GM18861 (cell line): Measurements from ENCODE around the gene MYCBPAP.

Experiments used
- ATAC-seq: cut with Tn5 transposase; IDR thresholded peaks from one replicate; pipeline ENCODE4 v1.9.1; 2021; ENCODE audit not compliant: unreplicated experiment

Gene MYCBPAP

DNA sequence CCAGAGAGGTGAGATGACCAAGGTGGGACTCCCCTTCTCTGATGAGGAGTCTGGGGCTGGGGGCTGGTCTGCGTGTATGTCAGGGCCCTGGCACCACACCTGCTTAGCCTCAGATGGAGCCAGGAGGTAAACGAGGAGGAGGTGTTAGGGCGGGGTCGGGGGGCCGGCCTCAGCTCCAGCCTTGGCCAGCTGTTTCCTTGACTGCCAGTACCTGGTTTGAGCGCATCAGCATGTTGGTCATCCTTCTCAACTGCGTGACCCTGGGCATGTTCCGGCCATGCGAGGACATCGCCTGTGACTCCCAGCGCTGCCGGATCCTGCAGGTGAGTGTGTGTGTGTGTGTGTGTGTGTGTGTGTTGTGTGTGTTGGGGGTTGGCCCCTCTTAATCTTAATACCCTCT lies 60.4 kb downstream of the MYCBPAP start:
- ATAC-seq: no peak

DNA sequence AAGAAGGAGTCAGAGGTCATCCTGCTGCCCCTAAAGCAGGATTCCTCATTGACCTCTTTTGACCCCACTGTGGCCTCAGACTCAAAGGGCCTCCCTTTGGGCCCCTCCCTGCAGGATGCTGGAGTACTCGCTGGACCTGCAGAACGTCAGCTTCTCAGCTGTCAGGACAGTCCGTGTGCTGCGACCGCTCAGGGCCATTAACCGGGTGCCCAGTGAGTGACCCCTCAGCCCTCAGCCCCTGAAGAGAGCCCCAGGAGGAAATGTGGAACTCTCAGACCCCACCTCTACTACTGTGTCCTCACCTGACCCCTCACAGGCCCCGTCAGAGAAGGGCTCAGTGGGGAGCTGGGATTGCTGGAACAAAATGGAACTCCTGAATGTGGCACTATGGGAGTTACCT lies 61.4 kb downstream of the MYCBPAP start:
- no peak for ATAC-seq

DNA sequence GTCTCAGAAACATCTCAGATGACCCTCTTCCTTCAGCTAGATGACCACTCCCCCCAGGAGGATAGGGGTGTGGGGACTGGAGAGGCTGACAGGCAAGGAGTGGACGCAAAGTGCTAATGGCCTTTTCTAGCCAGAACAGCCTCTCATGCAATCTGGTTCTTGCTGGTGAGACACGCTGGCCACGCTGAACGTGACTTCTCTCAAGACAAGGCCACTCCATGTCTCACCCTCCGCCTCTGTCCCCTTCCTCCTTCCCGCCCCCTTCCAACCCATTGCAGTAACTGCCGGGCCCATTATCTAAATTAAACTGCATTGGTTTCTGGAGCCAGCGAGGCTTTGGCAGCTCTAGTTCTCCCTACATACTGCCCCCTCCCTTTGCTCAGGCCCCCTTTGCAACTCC lies 61.8 kb downstream of the MYCBPAP start:
- no peak for ATAC-seq

DNA sequence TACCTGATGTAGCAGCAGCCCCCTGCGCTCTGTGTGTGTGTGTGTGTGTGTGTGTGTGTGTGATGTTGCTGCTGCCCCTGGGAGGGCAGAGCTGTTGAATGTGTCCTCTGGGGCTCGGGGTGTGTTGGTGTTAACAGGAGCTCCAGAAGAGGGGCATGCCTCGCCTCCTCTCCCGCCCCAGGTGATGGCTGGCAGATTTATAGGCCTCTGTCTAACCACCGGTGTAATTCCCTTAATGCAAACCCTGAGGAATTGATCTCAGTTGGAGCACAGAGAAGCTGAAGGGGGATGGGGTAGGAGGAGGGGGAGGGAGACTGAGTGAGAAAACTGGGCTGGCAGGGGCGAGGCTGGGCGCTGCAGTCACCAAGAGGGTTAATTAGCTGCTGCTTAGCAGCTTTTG lies 62.3 kb downstream of the MYCBPAP start:
- no peak for ATAC-seq

DNA sequence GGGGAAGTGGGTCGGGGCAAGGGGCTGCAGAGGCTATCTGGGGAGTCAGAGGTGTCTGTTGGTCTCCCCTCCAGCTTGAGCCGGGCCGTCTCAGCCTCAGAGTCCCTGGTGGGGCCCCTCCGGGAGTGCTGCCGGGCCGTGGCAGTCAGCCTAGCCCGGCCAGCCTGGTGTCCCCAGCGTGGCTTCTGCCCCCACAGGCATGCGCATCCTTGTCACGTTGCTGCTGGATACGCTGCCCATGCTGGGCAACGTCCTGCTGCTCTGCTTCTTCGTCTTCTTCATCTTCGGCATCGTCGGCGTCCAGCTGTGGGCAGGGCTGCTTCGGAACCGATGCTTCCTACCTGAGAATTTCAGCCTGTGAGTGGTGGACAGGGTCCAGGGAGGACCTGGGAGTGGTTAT lies 63.4 kb downstream of the MYCBPAP start:
- no peak for ATAC-seq

DNA sequence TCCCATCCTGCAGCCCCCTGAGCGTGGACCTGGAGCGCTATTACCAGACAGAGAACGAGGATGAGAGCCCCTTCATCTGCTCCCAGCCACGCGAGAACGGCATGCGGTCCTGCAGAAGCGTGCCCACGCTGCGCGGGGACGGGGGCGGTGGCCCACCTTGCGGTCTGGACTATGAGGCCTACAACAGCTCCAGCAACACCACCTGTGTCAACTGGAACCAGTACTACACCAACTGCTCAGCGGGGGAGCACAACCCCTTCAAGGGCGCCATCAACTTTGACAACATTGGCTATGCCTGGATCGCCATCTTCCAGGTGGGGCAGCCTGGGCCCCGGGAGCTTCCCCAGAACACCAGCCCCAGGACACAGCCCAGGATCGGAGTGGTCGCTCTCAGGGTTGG lies 64.3 kb downstream of the MYCBPAP start:
- no peak for ATAC-seq

DNA sequence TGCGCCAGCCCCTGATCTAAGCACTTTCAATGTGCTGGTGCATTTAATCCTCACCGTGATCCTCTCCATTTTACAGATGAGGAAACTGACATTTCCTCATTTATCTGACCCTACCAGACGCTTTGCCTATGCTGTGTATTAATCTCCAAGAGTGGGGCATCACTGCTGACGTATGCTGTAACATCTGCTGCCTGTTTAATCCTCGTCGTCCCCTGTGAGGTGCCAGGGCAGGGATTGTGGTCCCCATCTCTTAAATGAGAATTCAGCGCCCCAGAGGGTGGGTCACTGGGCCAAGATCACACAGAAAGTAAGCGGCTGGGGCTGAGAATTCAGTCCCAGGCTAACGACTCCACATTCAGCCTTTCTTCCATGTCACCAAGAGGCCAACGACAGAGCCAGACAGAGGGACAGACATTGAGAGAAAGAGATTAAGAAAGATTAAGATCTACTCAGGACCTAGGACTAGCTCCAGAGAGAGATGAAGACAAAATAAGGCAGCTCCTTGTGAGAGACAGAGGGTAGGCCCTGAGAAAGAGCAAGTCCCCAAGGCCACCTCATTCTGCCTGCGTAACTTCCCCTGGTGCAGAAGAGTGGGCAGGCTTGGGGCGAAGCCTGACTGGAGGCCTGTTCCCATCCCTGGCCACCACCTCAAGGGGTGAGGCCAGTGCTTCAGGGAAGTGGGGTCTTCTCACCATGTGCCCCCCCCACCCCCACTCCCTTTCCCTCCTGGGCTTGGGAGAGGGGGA lies 65.8 kb downstream of the MYCBPAP start:
- ATAC-seq: no peak

DNA sequence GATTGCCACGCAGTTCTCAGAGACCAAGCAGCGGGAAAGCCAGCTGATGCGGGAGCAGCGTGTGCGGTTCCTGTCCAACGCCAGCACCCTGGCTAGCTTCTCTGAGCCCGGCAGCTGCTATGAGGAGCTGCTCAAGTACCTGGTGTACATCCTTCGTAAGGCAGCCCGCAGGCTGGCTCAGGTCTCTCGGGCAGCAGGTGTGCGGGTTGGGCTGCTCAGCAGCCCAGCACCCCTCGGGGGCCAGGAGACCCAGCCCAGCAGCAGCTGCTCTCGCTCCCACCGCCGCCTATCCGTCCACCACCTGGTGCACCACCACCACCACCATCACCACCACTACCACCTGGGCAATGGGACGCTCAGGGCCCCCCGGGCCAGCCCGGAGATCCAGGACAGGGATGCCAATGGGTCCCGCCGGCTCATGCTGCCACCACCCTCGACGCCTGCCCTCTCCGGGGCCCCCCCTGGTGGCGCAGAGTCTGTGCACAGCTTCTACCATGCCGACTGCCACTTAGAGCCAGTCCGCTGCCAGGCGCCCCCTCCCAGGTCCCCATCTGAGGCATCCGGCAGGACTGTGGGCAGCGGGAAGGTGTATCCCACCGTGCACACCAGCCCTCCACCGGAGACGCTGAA lies 67.5 kb downstream of the MYCBPAP start:
- ATAC-seq: no peak

DNA sequence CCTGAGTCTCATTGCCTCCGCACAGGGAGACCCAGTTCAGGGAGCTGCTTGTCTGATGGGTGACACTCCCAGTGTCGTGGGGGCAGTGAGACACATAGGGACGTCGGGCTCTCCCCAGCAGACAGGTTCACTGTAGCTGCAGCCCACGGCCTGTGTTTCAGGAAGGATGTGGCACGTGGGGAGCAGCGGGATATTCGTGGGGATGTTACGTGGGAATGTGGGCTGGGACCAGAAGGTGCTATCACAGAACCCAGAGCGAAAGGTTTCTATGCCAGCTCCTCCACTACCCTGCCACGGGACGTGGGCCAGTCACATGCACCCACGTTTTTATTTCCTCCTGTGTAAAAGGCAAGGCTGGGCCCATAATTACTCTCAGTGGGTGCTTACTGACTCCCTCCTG lies 68.6 kb downstream of the MYCBPAP start:
- ATAC-seq: no peak

DNA sequence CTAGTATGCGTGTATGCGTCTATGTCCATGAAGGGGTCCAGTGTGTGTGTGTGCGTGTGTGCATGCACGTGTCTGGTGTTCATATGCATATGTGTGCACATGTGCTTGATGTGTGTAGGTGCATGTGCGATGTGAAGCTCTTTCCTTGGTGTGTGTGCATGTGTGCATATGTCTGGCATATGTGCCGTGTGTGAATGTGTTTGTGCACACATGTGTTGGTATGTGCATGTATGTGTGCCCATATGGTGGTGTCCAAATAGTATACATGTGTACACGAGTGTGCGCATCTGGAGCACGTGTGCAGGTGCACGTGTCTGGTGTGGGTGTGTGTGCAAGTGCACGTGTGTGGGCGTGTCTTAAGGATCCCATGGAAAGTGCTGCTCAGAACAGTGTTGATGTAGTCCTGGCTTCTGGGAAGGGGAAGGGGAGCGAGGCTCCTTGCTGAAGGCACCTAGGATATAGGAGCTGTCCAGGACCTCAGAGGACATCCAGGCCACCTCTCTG lies 69.3 kb downstream of the MYCBPAP start:
- no peak for ATAC-seq

DNA sequence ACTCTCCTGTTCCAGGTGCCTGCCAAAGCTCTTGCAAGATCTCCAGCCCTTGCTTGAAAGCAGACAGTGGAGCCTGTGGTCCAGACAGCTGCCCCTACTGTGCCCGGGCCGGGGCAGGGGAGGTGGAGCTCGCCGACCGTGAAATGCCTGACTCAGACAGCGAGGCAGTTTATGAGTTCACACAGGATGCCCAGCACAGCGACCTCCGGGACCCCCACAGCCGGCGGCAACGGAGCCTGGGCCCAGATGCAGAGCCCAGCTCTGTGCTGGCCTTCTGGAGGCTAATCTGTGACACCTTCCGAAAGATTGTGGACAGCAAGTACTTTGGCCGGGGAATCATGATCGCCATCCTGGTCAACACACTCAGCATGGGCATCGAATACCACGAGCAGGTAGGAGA lies 69.9 kb downstream of the MYCBPAP start:
- no peak for ATAC-seq

DNA sequence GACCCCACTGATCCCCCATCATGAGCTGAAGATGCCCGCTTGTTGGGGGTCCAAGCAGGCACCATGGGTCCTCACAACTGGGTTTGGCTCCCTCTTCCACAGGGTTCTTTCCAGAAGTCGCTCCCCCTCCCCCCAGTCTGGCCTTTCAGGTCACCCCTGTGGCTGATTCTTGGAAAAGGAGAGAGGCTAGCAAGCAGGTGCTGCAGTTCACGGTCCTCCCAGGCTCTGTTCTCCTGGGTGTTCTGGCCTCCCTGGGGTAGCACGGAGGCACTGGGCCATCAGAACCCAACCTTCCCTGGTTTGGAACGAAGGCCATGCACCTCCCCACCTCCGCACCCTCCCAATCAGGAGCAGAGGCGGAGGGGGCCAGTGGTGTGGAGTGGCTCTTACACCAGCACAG lies 71.2 kb downstream of the MYCBPAP start:
- ATAC-seq: no peak

DNA sequence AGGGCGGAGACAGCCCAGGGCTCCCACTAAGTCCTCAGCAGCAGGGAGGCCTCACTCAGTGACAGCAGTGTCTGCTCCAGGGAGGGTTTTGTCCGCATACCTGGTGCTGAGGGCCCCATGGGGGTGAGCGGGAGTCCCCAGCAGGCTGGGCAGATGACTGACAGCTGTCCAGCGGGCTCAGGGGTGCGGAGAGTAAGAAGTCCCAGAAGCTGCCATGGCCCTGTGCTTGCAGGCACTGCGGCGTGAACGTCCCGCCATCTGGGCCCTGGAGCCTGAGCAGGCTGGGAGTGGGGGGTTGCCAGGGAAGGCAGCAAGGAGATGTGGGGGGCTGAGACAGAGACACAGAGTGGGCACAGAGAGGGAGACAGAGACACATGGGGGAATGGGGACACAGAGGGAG lies 72.4 kb downstream of the MYCBPAP start:
- ATAC-seq: no peak
